Fibroblast of peridontal ligament (primary cell): ENCODE results near the gene WASF2.
A peak's percentile ranks its signal among the peaks of the same experiment; 100 is the strongest.
"Not testable (repeated sequence)": the region's sequence is repeated elsewhere in the genome, so short reads cannot be mapped to it uniquely, and the experiment has no call there.

ENCODE experiments used
- DNase-seq: peaks from one replicate; pipeline ENCODE4 v3.0.0-alpha.2; 2010; ENCODE audit errors: extremely low read depth

WASF2 gene

GRCh38 chr1:27521861-27522431, 32.0 kb upstream of the WASF2 start:
- DNase-seq: no peak

- DNase-seq: no peak
These were observed 31.4 kb upstream of the WASF2 start for GRCh38 chr1:27521336-27521831.

GRCh38 chr1:27520651-27521050, 30.7 kb upstream of the WASF2 start:
- no peak for DNase-seq

GRCh38 chr1:27519331-27520258, 29.6 kb upstream of the WASF2 start:
- no peak for DNase-seq

GRCh38 chr1:27518808-27519207, 28.8 kb upstream of the WASF2 start:
- DNase-seq: no peak

- no peak for DNase-seq
These were observed 28.1 kb upstream of the WASF2 start for GRCh38 chr1:27517907-27518718.

GRCh38 chr1:27517301-27517700, 27.3 kb upstream of the WASF2 start:
- DNase-seq: no peak

- no peak for DNase-seq
These were observed 25.7 kb upstream of the WASF2 start for GRCh38 chr1:27515626-27516025.

- peak; percentile 38 for DNase-seq
These were observed 24.0 kb upstream of the WASF2 start for GRCh38 chr1:27513958-27514357.

GRCh38 chr1:27513528-27513927, 23.6 kb upstream of the WASF2 start:
- no peak for DNase-seq

GRCh38 chr1:27509127-27510080, 19.4 kb upstream of the WASF2 start:
- DNase-seq: no peak

GRCh38 chr1:27507960-27508665, 18.1 kb upstream of the WASF2 start:
- no peak for DNase-seq

- no peak for DNase-seq
These were observed 16.7 kb upstream of the WASF2 start for GRCh38 chr1:27506703-27507102.

GRCh38 chr1:27505420-27505680, 15.4 kb upstream of the WASF2 start:
- DNase-seq: no peak

- DNase-seq: peak; percentile 69
These were observed 14.8 kb upstream of the WASF2 start for GRCh38 chr1:27504588-27505419.

- DNase-seq: peak; percentile 89
These were observed 14.0 kb upstream of the WASF2 start for GRCh38 chr1:27503844-27504587.

GRCh38 chr1:27503033-27503432, 13.1 kb upstream of the WASF2 start:
- no peak for DNase-seq

GRCh38 chr1:27501159-27501558, 11.2 kb upstream of the WASF2 start:
- DNase-seq: not testable (repeated sequence)

GRCh38 chr1:27499142-27499541, 9.2 kb upstream of the WASF2 start:
- no peak for DNase-seq
